SK-N-SH (cell line): ENCODE results near the gene MAP2K4. TPM values are rescaled to one million over a fixed set of nuclear protein-coding genes. Genes with fewer than 3 reads are reported as not detected.

Source experiments
- CTCF ChIA-PET: fragments of 300-600, 350-600 bp; formaldehyde crosslinking; extraction: SDS; loops from one replicate; lab custom pipeline; 2021; lab: Yijun Ruan, JAX
- POLR2A ChIA-PET: fragments of 350-600 bp; sonication (Branson Sonifier 250); formaldehyde crosslinking; extraction: SDS; loops from one replicate; lab custom pipeline; 2020; ENCODE audit warnings: antibody characterized with exemption, inconsistent platforms; lab: Yijun Ruan, JAX
- DNase-seq: peaks from one replicate; pipeline ENCODE4 v3.0.0; 2012
- H2AFZ ChIP-seq: fragments of 200-600 bp; sonication (generic); 2 replicates; pipeline ENCODE4 v1.8.1; 2016; ENCODE audit warnings: antibody characterized with exemption, mild to moderate bottlenecking, low read depth
- H3F3A ChIP-seq: fragments of 200-600 bp; sonication (generic); replicated peaks from 2 replicates; pipeline ENCODE3; 2016; ENCODE audit warnings: antibody characterized with exemption, mild to moderate bottlenecking; ENCODE audit not compliant: insufficient read depth
- H3K27ac ChIP-seq, 2 experiments: fragments of 200-500 bp in 1 of 2; fragments of 200-600 bp in 1 of 2; sonication (Bioruptor generic) in 1 of 2; sonication (generic), shearing (Covaris generic) in 1 of 2; 2 replicates each; pipeline versions ENCODE4 v1.5.1 to v1.6.1; 2014 to 2016; ENCODE audit warnings: low read depth in 2 of 2, inconsistent platforms in 1 of 2, low read length in 1 of 2, mild to moderate bottlenecking in 1 of 2, mixed read lengths in 1 of 2
- H3K27me3 ChIP-seq: fragments of 200-600 bp; sonication (generic), shearing (Covaris generic); 2 replicates; pipeline ENCODE4 v1.6.1; 2016; ENCODE audit warnings: mixed run types; ENCODE audit not compliant: insufficient read depth
- H3K36me3 ChIP-seq, 2 experiments: fragments of 200-500 bp in 1 of 2; fragments of 200-600 bp in 1 of 2; sonication (Bioruptor generic) in 1 of 2; sonication (generic) in 1 of 2; replicated peaks in 1 of 2; 2 replicates each; pipeline versions ENCODE3 to v1.5.1; 2014 to 2016; ENCODE audit warnings: low read length in 1 of 2, mild to moderate bottlenecking in 1 of 2; ENCODE audit not compliant: insufficient read depth in 2 of 2, control insufficient read depth in 1 of 2
- H3K4me1 ChIP-seq, 2 experiments: fragments of 200-500 bp in 1 of 2; fragments of 200-600 bp in 1 of 2; sonication (Bioruptor generic) in 1 of 2; sonication (generic), shearing (Covaris generic) in 1 of 2; 2 replicates each; pipeline versions ENCODE4 v1.5.1 to v1.6.1; 2014 to 2016; ENCODE audit warnings: low read depth in 1 of 2, low read length in 1 of 2, mixed run types in 1 of 2; ENCODE audit not compliant: insufficient read depth in 2 of 2, control insufficient read depth in 1 of 2
- H3K4me2 ChIP-seq: fragments of 200-600 bp; sonication (generic), shearing (Covaris generic); 2 replicates; pipeline ENCODE4 v1.6.1; 2017; ENCODE audit warnings: mixed run types
- H3K4me3 ChIP-seq, 2 experiments: fragments of 200-500 bp in 1 of 2; fragments of 200-600 bp in 1 of 2; sonication (Bioruptor generic) in 1 of 2; sonication (generic), shearing (Covaris generic) in 1 of 2; 2 replicates each; pipeline versions ENCODE4 v1.5.1 to v1.8.1; 2014 to 2016; ENCODE audit warnings: low read depth in 2 of 2, inconsistent platforms in 1 of 2, low read length in 1 of 2, mild to moderate bottlenecking in 1 of 2, mixed read lengths in 1 of 2, moderate library complexity in 1 of 2
- H3K79me2 ChIP-seq: fragments of 200-600 bp; sonication (generic); 2 replicates; pipeline ENCODE4 v1.8.1; 2017; ENCODE audit warnings: mild to moderate bottlenecking; ENCODE audit not compliant: insufficient read depth
- H3K9ac ChIP-seq: fragments of 200-600 bp; sonication (generic); 2 replicates; pipeline ENCODE4 v1.6.1; 2017; ENCODE audit warnings: mixed run types
- H3K9me2 ChIP-seq: fragments of 200-600 bp; sonication (generic); 2 replicates; pipeline ENCODE4 v1.6.1; 2017; ENCODE audit warnings: mixed run types
- H3K9me3 ChIP-seq: fragments of 200-600 bp; sonication (generic); 2 replicates; pipeline ENCODE4 v1.6.1; 2017; ENCODE audit warnings: mixed run types, mild to moderate bottlenecking, moderate library complexity
- H4K20me1 ChIP-seq: fragments of 200-600 bp; sonication (generic); 2 replicates; pipeline ENCODE4 v1.6.1; 2017; ENCODE audit warnings: mild to moderate bottlenecking, mixed run types; ENCODE audit not compliant: insufficient read depth
- CTCF ChIP-seq: fragments of 200-600 bp; sonication (generic); IDR thresholded peaks from 2 replicates; pipeline ENCODE4 v1.6.1; 2017; ENCODE audit warnings: antibody characterized with exemption, mild to moderate bottlenecking, moderate library complexity
- ELF1 ChIP-seq: IDR thresholded peaks from 2 replicates; pipeline ENCODE4 v1.4.0; 2012
- EZH2phosphoT487 ChIP-seq: fragments of 200-600 bp; sonication (generic); IDR thresholded peaks from 2 replicates; pipeline ENCODE4 v1.6.1; 2017; ENCODE audit warnings: low read depth, mixed run types, mild to moderate bottlenecking, antibody characterized with exemption, moderate library complexity, borderline replicate concordance
- FOXJ3 ChIP-seq: sonication (generic); formaldehyde crosslinking; IDR thresholded peaks from 2 replicates; pipeline ENCODE4 v1.5.1; 2020; ENCODE audit warnings: mild to moderate bottlenecking, missing genetic modification reagents
- FOXM1 ChIP-seq: IDR thresholded peaks from 2 replicates; pipeline ENCODE4 v1.4.0; 2012; ENCODE audit warnings: low read depth, mild to moderate bottlenecking
- JUND ChIP-seq: IDR thresholded peaks from 2 replicates; pipeline ENCODE4 v1.4.0; 2012
- MAX ChIP-seq: IDR thresholded peaks from 2 replicates; pipeline ENCODE4 v1.4.0; 2012; ENCODE audit warnings: low read depth
- MEF2A ChIP-seq: IDR thresholded peaks from 2 replicates; pipeline ENCODE4 v1.4.0; 2012; ENCODE audit warnings: low read depth, borderline replicate concordance
- NFIC ChIP-seq: IDR thresholded peaks from 2 replicates; pipeline ENCODE4 v1.4.0; 2012; ENCODE audit warnings: borderline replicate concordance
- PBX3 ChIP-seq: IDR thresholded peaks from 2 replicates; pipeline ENCODE4; 2012
- RFX5 ChIP-seq: IDR thresholded peaks from 2 replicates; pipeline ENCODE4 v1.6.1; 2012; ENCODE audit warnings: mild to moderate bottlenecking, improper control_type of control experiment, low read length
- USF2 ChIP-seq: fragments of 150-350 bp; IDR thresholded peaks from 2 replicates; pipeline ENCODE4 v1.6.1; 2017; ENCODE audit warnings: antibody characterized with exemption, low read length, low read depth, borderline replicate concordance
- YY1 ChIP-seq: IDR thresholded peaks from 2 replicates; pipeline ENCODE4 v1.4.0; 2012; ENCODE audit warnings: low read depth, mild to moderate bottlenecking
- WGBS: methylation state at CpG from one replicate; pipeline ENCODE4 v1.1.6; 2017; ENCODE audit warnings: low lambda C conversion rate; 5-methylcytosine and 5-hydroxymethylcytosine counted together
- polyA plus RNA-seq, 3 experiments: library from polyadenylated mRNA; depleted of rRNA; stranded (reverse); fragments of >200 nt; gene quantifications; 2 replicates each; pipeline ENCODE4 v1.2.3, GENCODE V29; 2012

Gene MAP2K4
- polyA plus RNA-seq, 1 of the 3 experiments (the other 2 are of a cell fraction) = 10.6 TPM

GRCh38 chr17:11979795-11980194, 40.9 kb upstream of the MAP2K4 start:
- no peaks in the 10 kb centered on the region for H3K9me2 ChIP-seq
- H3K9ac ChIP-seq = no peak overlapping the region
- WGBS = 91% methylated on average over 3 of the region's 3 CpGs
- no peaks in the 10 kb centered on the region for H3K27me3 ChIP-seq
- no peaks in the 10 kb centered on the region for H3F3A ChIP-seq
- H3K9me3 ChIP-seq = no peaks in the 10 kb centered on the region
- no peak for DNase-seq
- H3K4me3 ChIP-seq = no peak overlapping the region
- H3K79me2 ChIP-seq = no peaks in the 10 kb centered on the region
- H3K4me2 ChIP-seq = no peak overlapping the region
- peaks cover 21 to 39% of the 10 kb centered on the region in 2 experiments for H3K36me3 ChIP-seq
- no peaks in the 10 kb centered on the region for H4K20me1 ChIP-seq
- H2AFZ ChIP-seq = no peak overlapping the region
- ChIA-PET CTCF (interaction anchor here (1.0 to 1.4 kb wide), 3 partner anchors 8 to 1104 kb away, joined by 3 read pairs; no protein-coding TSS in a partner anchor), POLR2A (no interaction called here)
- H3K4me1 ChIP-seq = no peaks in the 10 kb centered on the region
- no peak overlapping the region for H3K27ac ChIP-seq
- TF ChIP-seq PBX3 (no peak), EZH2phosphoT487 (no peak)

- no peaks in the 10 kb centered on the region for H4K20me1 ChIP-seq
- no peak overlapping the region for H3K27ac ChIP-seq
- DNase-seq = no peak
- H3K27me3 ChIP-seq = no peaks in the 10 kb centered on the region
- no peaks in the 10 kb centered on the region for H3K79me2 ChIP-seq
- H3K9ac ChIP-seq = no peak overlapping the region
- no peak overlapping the region for H2AFZ ChIP-seq
- no peaks in the 10 kb centered on the region for H3K4me1 ChIP-seq
- H3K4me3 ChIP-seq = no peak overlapping the region; a peak in 1 of 4 replicates
- ChIA-PET POLR2A (no interaction called here), CTCF (interaction anchor here (1.4 kb wide), 2 partner anchors 46 to 1105 kb away, joined by 3 read pairs; no protein-coding TSS in a partner anchor)
- no peaks in the 10 kb centered on the region for H3K9me3 ChIP-seq
- no peaks in the 10 kb centered on the region for H3F3A ChIP-seq
- H3K36me3 ChIP-seq = peaks cover 29 to 45% of the 10 kb centered on the region in 2 experiments
- TF ChIP-seq NFIC (no peak), CTCF (peak; percentile 46)
- no peaks in the 10 kb centered on the region for H3K9me2 ChIP-seq
- no peak overlapping the region for H3K4me2 ChIP-seq
- WGBS = 94% methylated on average over 2 of the region's 2 CpGs
Measured at GRCh38 chr17:11980813-11981212, 39.9 kb upstream of the MAP2K4 start.

GRCh38 chr17:11981862-11982261, 38.8 kb upstream of the MAP2K4 start:
- Histone ChIP-seq H3K9ac (no peak overlapping the region), H3K4me2 (no peak overlapping the region), H3K9me2 (no peaks in the 10 kb centered on the region), H4K20me1 (no peaks in the 10 kb centered on the region), H3K36me3 (peaks cover 29 to 44% of the 10 kb centered on the region in 2 experiments), H2AFZ (no peak overlapping the region), H3K9me3 (no peaks in the 10 kb centered on the region), H3F3A (no peaks in the 10 kb centered on the region), H3K27ac (no peak overlapping the region)
- WGBS = 84% methylated on average over 4 of the region's 4 CpGs
- ChIA-PET POLR2A (no interaction called here), CTCF (interaction anchor here (0.7 to 1.5 kb wide), 5 partner anchors 45 to 1106 kb away, joined by 3 to 4 read pairs (median 3); no protein-coding TSS in a partner anchor)
- no peak for DNase-seq
- no peak for TF ChIP-seq EZH2phosphoT487
- no peak for TF ChIP-seq FOXM1
- TF ChIP-seq USF2 = no peak
- TF ChIP-seq CTCF = no peak
- TF ChIP-seq RFX5 = no peak
- no peak for TF ChIP-seq MAX
- no peak for TF ChIP-seq PBX3
- TF ChIP-seq ELF1 = no peak
- no peak for TF ChIP-seq MEF2A
- TF ChIP-seq FOXJ3 (CRISPR knock-in tag) = no peak
- no peak for TF ChIP-seq YY1
- no peak for TF ChIP-seq JUND
- TF ChIP-seq, all 33 proteins: peak for 0
- no peaks in the 10 kb centered on the region for H3K79me2 ChIP-seq
- no peaks in the 10 kb centered on the region for H3K4me1 ChIP-seq
- no peaks in the 10 kb centered on the region for H3K27me3 ChIP-seq
- H3K4me3 ChIP-seq = no peak overlapping the region
